HuH-7 (cell line): ENCODE results near the gene SMIM10.
A peak's percentile ranks its signal among the peaks of the same experiment; 100 is the strongest.
"Not testable (repeated sequence)": the region's sequence is repeated elsewhere in the genome, so short reads cannot be mapped to it uniquely, and the experiment has no call there.

Source experiments
- DNase-seq: peaks from one replicate; pipeline ENCODE4 v3.0.0; 2011; ENCODE audit warnings: low spot score

The SMIM10 gene

GRCh38 chrX:134990801-134991481 is at the start of gene SMIM10:
SMIM10 (plus strand) TSS chrX:134990991; CDS start chrX:134991096, 105 bp downstream.
- DNase-seq, result peak; percentile 62

- DNase-seq, result not testable (repeated sequence)
Measured at GRCh38 chrX:134946364-134946763, 44.4 kb upstream of the SMIM10 start.

- peak; percentile 32 for DNase-seq
Measured at GRCh38 chrX:134948333-134949241, 42.2 kb upstream of the SMIM10 start.

DNA sequence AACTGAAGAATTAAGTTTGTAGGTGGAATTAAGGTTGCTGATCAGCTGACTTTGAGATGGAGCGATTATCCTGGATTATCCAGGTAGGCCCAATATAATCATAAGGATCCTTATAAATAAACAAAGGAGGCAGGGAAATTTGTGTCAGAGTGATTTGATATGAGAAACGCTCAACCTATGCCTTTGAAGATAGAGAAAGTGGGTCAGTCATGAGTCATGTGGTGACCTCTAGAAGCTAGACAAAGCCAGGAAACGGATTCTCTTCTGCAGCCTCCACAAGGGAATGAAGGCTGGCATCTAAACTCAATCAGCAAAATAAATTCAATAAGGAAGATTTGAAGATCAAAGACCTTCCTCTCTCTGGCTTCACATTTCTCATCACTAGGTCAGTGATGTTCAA is 41.5 kb upstream of the SMIM10 start:
- no peak for DNase-seq

GRCh38 chrX:134957836-134958235 is 33.0 kb upstream of the SMIM10 start:
- no peak for DNase-seq

DNA sequence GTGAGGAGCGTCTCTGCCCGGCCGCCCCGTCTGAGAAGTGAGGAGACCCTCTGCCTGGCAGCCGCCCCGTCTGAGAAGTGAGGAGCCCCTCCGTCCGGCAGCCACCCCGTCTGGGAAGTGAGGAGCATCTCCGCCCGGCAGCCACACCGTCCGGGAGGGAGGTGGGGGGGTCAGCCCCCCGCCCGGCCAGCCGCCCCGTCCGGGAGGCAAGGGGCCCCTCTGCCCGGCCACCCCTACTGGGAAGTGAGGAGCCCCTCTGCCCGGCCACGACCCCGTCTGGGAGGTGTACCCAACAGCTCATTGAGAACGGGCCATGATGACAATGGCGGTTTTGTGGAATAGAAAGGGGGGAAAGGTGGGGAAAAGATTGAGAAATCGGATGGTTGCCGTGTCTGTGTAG is 30.4 kb upstream of the SMIM10 start:
- DNase-seq, result not testable (repeated sequence)

- DNase-seq, result no peak
Measured at GRCh38 chrX:134963041-134963440, 27.8 kb upstream of the SMIM10 start.

- DNase-seq, result no peak
Measured at GRCh38 chrX:134969726-134970125, 21.1 kb upstream of the SMIM10 start.

GRCh38 chrX:134971926-134972325 is 18.9 kb upstream of the SMIM10 start:
- no peak for DNase-seq

GRCh38 chrX:134975516-134975915 is 15.3 kb upstream of the SMIM10 start:
- no peak for DNase-seq

- DNase-seq, result no peak
Measured at GRCh38 chrX:134981910-134982309, 8.9 kb upstream of the SMIM10 start.

DNA sequence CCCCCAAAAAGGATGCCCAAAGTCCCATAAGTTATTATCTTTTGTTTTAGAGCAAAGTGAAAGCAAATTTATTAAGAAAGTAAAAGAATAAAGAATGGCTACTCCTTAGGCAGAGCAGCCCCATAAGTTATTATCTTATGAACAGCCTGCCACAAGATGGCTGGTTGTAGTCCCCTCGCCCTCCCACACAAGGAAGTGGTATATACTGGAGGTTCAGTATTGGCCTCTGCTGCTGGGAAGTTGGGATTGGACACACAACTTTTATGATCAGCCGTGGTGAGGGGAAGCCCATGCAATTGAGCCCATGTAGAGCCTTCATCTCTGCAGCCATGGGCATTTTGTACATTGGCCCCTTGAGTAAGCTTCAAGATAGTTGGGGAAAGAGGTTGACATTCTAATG is 8.0 kb upstream of the SMIM10 start:
- no peak for DNase-seq

DNA sequence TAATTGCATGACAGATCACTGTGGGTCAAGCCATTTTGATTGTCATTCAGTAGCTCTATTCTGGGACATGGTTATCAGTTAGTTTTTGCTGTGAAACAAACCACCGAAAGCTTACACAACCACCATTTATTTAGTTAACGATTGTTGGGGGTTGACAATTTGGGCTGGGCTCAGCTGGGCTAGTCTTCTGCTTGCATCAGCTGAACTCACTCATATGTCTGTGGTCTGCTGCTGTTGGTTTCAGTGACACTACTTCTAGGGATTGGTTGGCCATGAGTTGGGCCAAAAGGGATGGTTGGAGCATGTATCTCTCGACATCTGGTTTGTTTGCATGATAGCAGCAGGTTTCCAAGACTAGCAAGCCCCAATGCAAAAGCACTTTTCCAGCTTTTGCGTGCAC is 5.3 kb upstream of the SMIM10 start:
- DNase-seq, result no peak

- DNase-seq, result no peak
Measured at GRCh38 chrX:134990475-134990800, 353 bp upstream of the SMIM10 start.

DNA sequence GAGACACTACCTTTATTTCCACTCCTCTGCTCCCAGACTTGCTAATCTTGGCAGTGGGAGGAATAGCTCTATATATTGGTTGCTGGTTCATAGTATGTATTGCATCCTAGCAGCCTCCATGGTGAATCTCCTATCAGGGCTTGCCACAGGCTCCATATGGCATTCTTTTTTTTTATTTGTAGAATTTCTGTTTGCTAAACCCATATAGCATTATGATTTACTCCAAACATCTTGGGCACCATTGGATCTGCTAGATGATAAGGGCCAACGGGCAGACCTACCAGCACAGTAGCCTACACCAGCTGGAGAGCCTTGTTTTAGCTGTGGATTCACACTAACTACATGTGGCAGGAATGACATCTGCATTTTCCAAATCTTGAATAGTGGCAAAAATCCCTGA is 6.9 kb downstream of the SMIM10 start:
- DNase-seq, result no peak

DNA sequence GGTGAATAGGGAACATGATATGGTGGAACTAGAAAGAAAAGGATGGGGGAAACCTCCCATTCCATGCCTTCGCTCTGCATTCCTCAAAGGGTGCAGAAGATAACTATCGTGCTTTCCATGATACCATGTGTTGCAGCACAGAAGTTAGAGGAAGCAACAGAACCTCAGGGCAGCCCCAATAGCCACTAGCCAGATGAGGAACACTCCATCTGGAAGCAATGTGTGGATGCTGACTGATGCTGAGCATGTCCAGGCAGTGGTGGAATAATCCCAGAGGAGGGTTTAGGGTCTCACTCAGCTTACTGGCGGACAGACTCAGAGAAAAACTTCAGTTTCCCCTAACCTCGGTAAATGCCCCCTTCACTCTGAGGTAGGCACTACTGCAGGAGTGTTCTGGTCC is 7.5 kb downstream of the SMIM10 start:
- no peak for DNase-seq

GRCh38 chrX:134999469-134999868 is 8.7 kb downstream of the SMIM10 start:
- peak; percentile 27 for DNase-seq

- DNase-seq, result no peak
Measured at GRCh38 chrX:135000516-135000915, 9.7 kb downstream of the SMIM10 start.

DNA sequence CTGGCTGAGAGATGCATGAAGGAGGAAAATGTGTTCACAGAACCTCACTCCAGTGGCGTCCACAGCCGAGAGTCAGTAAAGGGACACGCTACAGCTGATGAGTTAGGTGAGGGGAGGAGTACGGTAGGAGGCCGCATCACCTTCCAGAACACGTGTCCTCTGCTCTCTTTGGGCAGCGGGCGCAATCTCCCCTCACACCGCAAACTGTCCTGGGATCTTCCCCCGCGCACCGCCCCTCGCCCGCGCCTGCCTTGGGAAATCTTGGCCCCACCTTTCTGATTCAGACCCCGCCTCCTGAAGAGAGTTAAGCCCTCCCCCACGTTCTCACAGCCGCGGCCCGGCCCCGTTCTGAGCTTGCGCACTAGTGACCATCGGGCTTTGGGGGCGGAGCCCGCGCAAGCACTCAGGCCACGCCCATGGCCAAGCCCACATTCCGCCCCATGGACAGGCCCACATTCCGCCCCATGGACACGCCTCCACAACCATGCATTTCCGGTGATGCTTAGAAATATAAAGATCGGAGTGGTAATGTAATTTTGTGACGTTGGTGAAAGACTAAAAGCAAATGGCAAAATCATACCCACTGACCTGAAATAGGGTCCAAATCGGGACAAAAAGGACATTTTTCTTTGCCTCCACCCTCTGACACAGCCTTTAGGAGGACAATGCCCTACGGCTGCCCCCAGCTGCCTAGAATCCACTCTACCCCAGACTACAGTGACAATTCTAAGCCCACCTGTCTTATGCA is 13.3 kb downstream of the SMIM10 start:
- DNase-seq, result peak; percentile 72

- DNase-seq, result no peak
Measured at GRCh38 chrX:135006187-135006586, 15.4 kb downstream of the SMIM10 start.

DNA sequence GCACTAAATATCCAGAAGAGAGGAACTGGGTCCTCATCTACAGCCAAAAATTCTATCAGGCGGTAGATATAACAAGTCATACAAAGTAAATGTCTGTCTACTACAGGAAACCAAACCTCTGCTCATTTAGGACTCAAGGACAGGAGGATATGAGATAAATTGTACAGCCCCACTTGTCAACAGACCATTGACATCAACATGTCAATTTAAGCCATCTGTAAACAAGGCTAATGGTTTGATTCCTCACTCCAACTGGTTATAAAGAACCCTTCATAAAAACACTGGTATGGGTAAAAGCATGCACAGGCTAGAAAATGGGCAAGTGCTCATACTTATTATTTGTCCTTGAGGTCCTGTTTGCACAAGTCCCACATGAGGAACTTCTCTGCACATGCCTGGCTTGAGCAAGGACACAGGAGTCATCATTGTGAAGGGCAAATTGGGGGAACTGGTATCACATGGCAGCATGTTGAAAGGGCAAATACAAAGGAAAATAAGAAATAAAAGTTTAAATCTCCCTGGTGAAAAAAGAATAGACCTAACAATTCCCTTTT is 18.3 kb downstream of the SMIM10 start:
- DNase-seq, result no peak

DNA sequence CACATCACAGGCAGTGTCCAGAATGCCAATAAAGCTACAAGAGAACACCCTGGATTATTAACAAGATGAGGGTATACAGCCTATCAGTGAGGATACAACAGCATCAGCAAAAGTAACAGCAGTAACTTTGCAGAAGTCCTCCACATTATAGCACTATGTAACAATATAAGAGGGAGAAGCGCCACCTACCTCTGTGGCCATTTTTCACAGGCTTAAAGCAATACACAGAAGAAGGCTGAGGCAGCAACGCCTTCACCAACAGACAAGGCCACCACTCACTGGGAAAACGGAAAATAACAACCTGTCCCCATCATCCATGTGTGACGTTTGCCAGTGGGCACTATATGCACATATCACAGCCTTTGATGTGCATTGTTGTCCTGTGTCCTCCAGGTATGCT is 19.0 kb downstream of the SMIM10 start:
- DNase-seq, result no peak
